K562 (cell line): Measurements from ENCODE around the gene HSPA1L. TPM values are rescaled to one million over a fixed set of nuclear protein-coding genes. Genes with fewer than 3 reads are reported as not detected.

Source experiments
- ETV6 ChIP-seq, 3 experiments: fragments of 150-350 bp in 1 of 3; sonication (generic) in 1 of 3; formaldehyde crosslinking in 1 of 3; IDR thresholded peaks; 2 replicates each; pipeline versions ENCODE4 v1.6.1 to v1.8.0; 2014 to 2022; ENCODE audit warnings: borderline replicate concordance in 2 of 3, low read depth in 2 of 3, antibody characterized with exemption in 1 of 3, low read length in 1 of 3, mild to moderate bottlenecking in 1 of 3, missing genetic modification reagents in 1 of 3
- GATAD2B ChIP-seq: fragments of 450-650 bp; IDR thresholded peaks from 2 replicates; pipeline ENCODE4 v1.6.1; 2017; ENCODE audit warnings: mild to moderate bottlenecking, borderline replicate concordance
- GTF2A2 ChIP-seq: IDR thresholded peaks from 2 replicates; pipeline ENCODE4 v1.6.1; 2016; ENCODE audit warnings: mild to moderate bottlenecking, missing genetic modification characterization, missing compliant biosample characterization
- ILF3 ChIP-seq: fragments of 450-650 bp; IDR thresholded peaks from 2 replicates; pipeline ENCODE4 v1.6.1; 2018; ENCODE audit warnings: antibody characterized with exemption, mild to moderate bottlenecking, moderate library complexity, borderline replicate concordance
- MBD2 ChIP-seq: sonication (generic); IDR thresholded peaks from 2 replicates; pipeline ENCODE4 v1.6.1; 2016; ENCODE audit warnings: low read depth, borderline replicate concordance
- MEF2A ChIP-seq: IDR thresholded peaks from 2 replicates; pipeline ENCODE4 v1.6.1; 2011; ENCODE audit warnings: low read depth, mild to moderate bottlenecking, low read length, moderate library complexity; ENCODE audit not compliant: control insufficient read depth
- NCOA2 ChIP-seq, 2 experiments: fragments of 450-650 bp; IDR thresholded peaks; 2 replicates each; pipeline ENCODE4 v1.6.1; 2018; ENCODE audit warnings: mild to moderate bottlenecking in 2 of 2, moderate library complexity in 1 of 2; ENCODE audit not compliant: partially characterized antibody in 2 of 2
- NFE2L1 ChIP-seq: fragments of 450-650 bp; IDR thresholded peaks from 2 replicates; pipeline ENCODE4 v1.6.1; 2016; ENCODE audit warnings: missing genetic modification characterization, low read depth, mild to moderate bottlenecking, missing compliant biosample characterization, moderate library complexity, borderline replicate concordance
- NKRF ChIP-seq: fragments of 450-650 bp; IDR thresholded peaks from 2 replicates; pipeline ENCODE4 v1.6.1; 2016; ENCODE audit warnings: borderline replicate concordance
- OTX1 ChIP-seq: fragments of 450-650 bp; formaldehyde crosslinking; IDR thresholded peaks from 2 replicates; pipeline ENCODE4 v1.4.0; 2022; ENCODE audit warnings: mild to moderate bottlenecking
- PCBP1 ChIP-seq: fragments of 200-400 bp; formaldehyde crosslinking; IDR thresholded peaks from 2 replicates; pipeline ENCODE4 v1.6.1; 2018; ENCODE audit warnings: mild to moderate bottlenecking, low read depth, low read length; ENCODE audit not compliant: poor library complexity, severe bottlenecking
- SIRT6 ChIP-seq: IDR thresholded peaks from one replicate; pipeline ENCODE4 v1.6.1; 2012; ENCODE audit warnings: low read depth, mild to moderate bottlenecking, control low read depth, inconsistent platforms, low read length, moderate library complexity
- SUPT5H ChIP-seq: fragments of 450-650 bp; IDR thresholded peaks from 2 replicates; pipeline ENCODE4 v1.6.1; 2016
- THAP7 ChIP-seq: fragments of 250-450 bp; sonication (Bioruptor Pico); IDR thresholded peaks from 2 replicates; pipeline ENCODE4 v1.5.0; 2021
- ZBTB11 ChIP-seq, 3 experiments: fragments of 200-800 bp in 1 of 3; fragments of 250-450 bp in 1 of 3; fragments of 450-650 bp in 1 of 3; sonication (Bioruptor Pico) in 1 of 3; sonication (Bioruptor generic) in 1 of 3; formaldehyde crosslinking in 1 of 3; IDR thresholded peaks; 2 replicates each; pipeline versions ENCODE4 v1.6.1 to v1.8.0; 2016 to 2022; ENCODE audit warnings: mild to moderate bottlenecking in 2 of 3, missing genetic modification characterization in 2 of 3, missing compliant biosample characterization in 1 of 3, moderate library complexity in 1 of 3
- ZBTB33 ChIP-seq: sonication (generic); formaldehyde crosslinking; IDR thresholded peaks from 2 replicates; pipeline ENCODE4 v1.8.1; 2023; ENCODE audit warnings: mild to moderate bottlenecking, missing genetic modification reagents
- ZNF347 ChIP-seq: fragments of 450-650 bp; formaldehyde crosslinking; IDR thresholded peaks from 2 replicates; pipeline ENCODE4 v1.4.0; 2020; ENCODE audit warnings: low read depth, mild to moderate bottlenecking, moderate library complexity
- ZNF77 ChIP-seq: fragments of 250-450 bp; sonication (Bioruptor Pico); IDR thresholded peaks from 2 replicates; pipeline ENCODE4 v1.5.0; 2020
- polyA plus RNA-seq, 8 experiments: library from polyadenylated mRNA; depleted of rRNA in 4 of 8; stranded (reverse) in 5 of 8; unstranded in 3 of 8; fragments of >200 nt; fragmentation: Nextera tagmentation in 2 of 8; fragmentation: Illumina TruSeq in 1 of 8; extraction: Ambion mirVana in 2 of 8; extraction: Trizol in 1 of 8; gene quantifications; 2 replicates each; pipeline versions ENCODE4 v1.2.1 to v1.2.3, GENCODE V29; 2011 to 2014; ENCODE audit warnings: inconsistent platforms in 1 of 8, missing spikeins in 1 of 8
- total RNA-seq, 7 experiments: library from RNA; depleted of rRNA in 6 of 7; stranded (reverse); fragments of >200 nt in 6 of 7; fragmentation: Illumina TruSeq in 2 of 7; extraction: Trizol in 2 of 7; gene quantifications; 2 replicates each; pipeline versions ENCODE4 v1.2.1 to v1.2.3, GENCODE V29; 2011 to 2021; ENCODE audit warnings: low replicate concordance in 1 of 7

Gene HSPA1L
- total and polyA plus RNA-seq, 9 of the 15 experiments (the other 6 are each of a cell fraction or from before 2014, with no cell fraction given): 0.14 to 2.1 (median 1.3) TPM

- TF ChIP-seq NKRF (peak; percentile 95), ETV6 (IDR thresholded peaks at IDR 0.05; ENCODE audit: borderline replicate concordance in 1 of 2, low read depth in 2 of 2, low read length in 1 of 2) (no peak; a peak in 1 of 4 replicates), ETV6 (CRISPR knock-in tag; IDR thresholded peaks at IDR 0.05; ENCODE audit: borderline replicate concordance) (0 out of 2 replicates have a peak, but pooled peaks have one; percentile 44), NFE2L1 (tag) (no peak), ZBTB33 (CRISPR knock-in tag) (peak; percentile 32; the same call in 1 of the 2 replicates), SIRT6 (no peak), MBD2 (no peak), SUPT5H (peak; percentile 100), GTF2A2 (tag) (peak; percentile 99), NCOA2 (IDR thresholded peaks at IDR 0.05; ENCODE audit: partially characterized antibody in 2 of 2) (no peak), GATAD2B (no peak), ZBTB11 (CRISPR knock-in tag; IDR thresholded peaks at IDR 0.05) (peak in 1 of 3 experiments; percentile 53; a peak in 1 of 6 replicates), MEF2A (no peak), ZNF347 (CRISPR knock-in tag) (peak; percentile 84; the same call in 1 of the 2 replicates), ILF3 (no peak), OTX1 (CRISPR knock-in tag) (peak; percentile 98), ZNF77 (no peak), THAP7 (CRISPR knock-in tag) (peak; percentile 80; the same call in 1 of the 2 replicates), PCBP1 (peak; percentile 38)
Observed at GRCh38 chr6:31827286-31828079, 12.4 kb upstream of the HSPA1L start, which contains the start of gene HSPA1B (continued).
